DMS79 treated with DMSO at 0.1 percent for 48 hours (cell line): Measurements from ENCODE around the gene SGMS2.
"Not testable (repeated sequence)": the region's sequence is repeated elsewhere in the genome, so short reads cannot be mapped to it uniquely, and the experiment has no call there.

Experiments
- DNase-seq: peaks from one replicate; lab custom pipeline; 2025; lab: John Stamatoyannopoulos, UW

SGMS2 gene

DNA sequence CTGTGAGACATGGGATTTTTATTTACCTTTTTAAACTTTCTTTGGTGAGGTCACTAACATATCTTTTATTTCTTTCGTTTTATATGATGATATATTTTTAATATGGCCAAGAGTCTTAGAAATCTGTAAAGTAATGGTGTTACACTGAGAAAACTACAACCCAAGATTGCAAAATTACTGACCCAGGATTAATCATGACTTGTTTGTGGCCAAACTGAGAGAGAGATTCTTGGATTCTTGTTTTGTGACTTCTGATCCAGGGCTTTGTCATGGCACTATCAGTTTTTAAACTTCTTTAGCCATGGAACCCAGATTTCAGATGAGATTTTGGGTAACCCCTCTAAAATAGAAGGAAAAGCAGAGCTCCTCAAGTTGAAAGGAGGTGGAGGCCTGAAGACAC is 42.0 kb downstream of the SGMS2 start:
- no peak for DNase-seq

DNA sequence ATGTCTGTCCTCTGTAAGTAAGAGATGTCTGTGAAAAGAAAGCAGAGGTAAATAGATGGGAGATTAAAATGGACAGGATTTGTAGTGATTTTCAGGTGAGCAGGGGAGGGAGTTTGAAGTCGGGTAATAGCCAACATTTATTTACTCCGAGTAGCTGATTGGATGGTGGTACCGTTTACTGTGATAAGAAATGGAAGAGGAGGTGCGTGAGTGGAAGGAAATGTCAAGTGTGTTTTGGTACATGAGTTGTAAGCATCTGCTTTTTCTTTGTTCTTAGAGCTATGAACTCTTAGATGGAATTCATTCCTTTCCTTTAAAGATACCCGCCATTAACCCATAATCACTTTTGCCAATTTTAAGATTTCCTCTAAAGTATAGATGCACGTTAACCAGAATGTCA is 45.5 kb downstream of the SGMS2 start:
- no peak for DNase-seq

DNA sequence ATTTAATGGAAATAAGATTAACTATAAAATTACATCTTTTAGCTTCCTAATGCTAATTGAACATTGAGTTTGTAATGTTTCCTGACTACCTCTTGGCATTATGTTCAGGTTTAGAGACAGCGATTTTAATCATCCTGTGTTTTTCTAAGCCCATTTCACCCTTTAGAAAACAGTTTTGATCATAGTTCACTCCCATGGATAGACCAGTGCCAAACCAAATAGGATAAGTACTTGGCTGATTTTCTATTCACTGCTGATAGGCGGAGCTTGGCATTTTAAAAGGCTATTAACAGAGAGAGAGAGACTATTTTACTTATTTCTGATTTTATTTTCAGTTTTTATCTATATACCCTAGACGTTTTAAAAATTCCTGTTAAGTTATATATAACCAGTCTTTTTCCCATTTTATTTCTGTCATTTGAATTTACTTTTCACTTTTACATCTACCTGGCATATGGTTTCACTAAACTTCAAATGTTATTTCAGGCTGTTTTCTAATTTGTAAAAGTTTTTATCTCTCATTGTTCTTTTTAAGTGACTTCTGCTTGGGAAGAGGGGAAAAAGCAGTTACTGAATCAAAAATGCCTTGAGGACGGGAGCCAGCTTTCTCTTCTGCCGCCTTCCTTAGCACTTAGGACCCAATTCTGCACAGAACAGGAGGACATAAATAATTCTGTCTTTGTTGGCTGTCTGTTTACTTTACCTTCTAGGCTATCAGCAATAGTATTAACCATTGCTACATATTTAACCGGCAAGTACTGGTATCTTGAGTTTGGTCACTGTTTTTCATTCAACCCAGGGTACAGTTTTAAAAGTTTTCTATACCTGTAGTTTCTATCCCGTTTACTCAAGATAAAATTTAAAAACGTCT is 46.4 kb downstream of the SGMS2 start:
- no peak for DNase-seq

DNA sequence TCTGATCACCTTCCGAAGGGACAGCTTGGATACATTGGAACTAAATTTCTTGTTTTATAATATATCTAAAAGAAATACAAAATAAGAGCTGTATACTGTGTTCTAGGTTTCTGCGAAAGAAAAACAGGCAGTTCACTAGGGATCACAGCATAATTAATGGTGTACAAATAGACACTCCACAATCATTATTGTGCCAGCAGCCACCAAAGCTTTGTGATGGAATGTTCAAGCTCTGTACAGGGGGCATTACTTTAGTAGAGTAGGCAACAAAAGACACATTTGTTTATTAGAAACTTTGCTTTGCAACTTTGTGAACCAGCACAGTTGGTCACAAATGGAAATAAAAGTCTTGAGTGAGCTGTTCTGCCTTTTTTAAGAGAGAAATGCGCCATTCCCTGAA is 49.3 kb downstream of the SGMS2 start:
- DNase-seq: no peak

DNA sequence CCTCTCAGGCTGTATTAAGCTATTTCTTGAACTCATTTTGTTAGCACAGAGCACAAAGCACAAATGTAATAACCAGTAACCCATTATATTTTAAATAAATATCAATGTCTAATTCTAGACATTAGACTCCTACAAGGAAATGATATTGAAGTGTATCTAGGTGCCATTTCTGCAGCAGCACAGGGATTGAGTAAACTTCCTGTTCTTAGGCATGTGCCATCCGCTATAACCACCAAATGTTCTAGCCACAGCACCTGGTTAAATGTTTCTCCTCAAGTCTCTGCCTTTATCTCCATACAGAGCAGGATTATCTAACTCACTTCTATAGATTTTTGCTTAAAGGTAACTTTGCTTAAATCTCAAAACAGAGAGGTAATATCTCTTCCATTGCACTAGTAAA is 51.4 kb downstream of the SGMS2 start:
- no peak for DNase-seq

DNA sequence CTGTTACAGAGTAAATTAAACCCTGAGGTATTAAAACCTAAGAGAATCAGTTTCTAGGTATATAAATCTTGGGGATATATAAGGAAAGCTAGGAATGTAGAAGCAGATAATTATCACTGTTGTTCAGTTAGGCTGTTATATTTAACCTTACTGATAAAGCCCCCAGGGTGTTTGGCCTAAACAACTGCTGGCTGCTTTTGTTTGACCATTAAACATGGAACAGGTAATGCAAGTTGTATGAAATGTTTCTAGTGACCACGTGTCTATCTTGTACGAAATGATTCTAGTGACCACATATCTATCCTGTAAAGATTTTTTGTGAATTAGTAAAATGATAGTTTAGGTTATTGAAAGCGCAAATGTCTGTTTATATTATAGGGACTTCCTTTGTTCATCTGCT is 52.6 kb downstream of the SGMS2 start:
- DNase-seq: no peak

DNA sequence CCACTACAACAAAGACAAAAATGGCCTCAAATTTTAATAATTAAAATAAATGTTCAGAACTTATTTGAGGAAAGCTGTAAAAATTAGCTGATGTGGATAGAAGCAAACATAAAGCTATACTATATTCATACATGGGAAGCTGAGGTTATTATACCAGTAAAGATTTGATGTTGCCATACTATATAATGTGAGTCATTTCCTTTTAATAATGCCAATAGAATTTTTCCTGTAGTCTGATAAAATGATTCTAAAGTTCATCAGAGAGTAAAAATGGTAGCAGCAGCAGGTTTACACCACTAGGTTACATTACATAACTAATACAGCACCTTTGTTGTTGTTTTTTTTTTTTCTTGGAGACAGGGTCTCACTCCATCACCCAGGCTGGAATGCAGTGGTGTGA is 61.1 kb downstream of the SGMS2 start:
- no peak for DNase-seq

DNA sequence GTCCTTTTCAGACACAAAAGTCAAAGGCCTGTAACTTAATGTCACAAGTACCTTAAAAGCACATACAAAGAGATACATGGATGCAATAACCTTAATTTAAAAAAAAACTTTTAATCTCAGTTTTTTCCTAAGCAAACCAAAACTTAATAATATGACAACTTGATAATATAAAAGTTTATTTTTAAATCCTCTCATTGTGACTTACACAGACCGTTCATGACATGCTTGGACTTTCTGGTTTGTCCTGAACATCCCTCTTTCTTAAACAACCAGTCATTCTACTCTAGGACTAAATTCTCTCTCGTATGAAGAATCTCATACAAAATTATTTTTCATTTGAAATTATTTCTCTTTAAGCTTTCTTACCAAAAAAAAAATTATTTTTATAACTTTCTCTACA is 63.5 kb downstream of the SGMS2 start:
- DNase-seq: no peak

DNA sequence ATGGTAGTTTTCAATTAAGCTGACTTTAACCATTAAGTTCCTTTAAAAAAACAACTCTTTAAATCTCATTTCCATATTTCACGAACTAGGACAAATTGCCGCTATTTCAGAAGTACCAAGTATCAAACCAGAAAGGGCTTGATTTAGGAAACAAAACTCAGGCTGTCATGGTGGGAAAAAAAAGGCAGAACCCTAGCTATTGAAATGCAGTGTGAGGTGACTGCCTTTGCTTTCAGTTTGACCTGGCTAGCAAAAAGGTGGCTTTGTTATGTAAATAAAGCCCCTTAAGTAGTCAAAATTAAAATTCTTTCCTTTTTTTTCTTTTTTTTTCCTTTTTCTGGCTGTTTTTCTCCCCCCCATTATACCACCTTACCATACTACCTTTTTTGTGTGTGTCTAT is 66.0 kb downstream of the SGMS2 start:
- no peak for DNase-seq

DNA sequence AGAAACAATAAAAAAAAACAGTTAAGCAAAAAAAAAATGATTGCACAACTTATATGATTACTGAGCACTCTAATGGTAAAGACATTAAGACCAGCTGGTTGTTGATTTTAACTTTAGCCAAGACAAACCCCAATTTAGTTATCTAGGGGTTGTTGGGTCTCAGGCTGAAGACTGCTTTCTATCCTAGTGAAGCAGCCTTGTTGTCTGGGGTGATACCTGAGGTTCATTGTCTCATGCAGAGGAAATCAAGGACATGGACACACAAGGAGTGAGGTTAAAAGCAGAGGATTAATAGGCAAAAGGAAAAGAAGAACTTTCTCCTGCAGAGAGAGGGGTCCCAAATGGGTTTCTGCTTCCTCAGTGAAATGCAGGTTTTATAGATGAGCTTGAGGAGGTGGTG is 66.6 kb downstream of the SGMS2 start:
- no peak for DNase-seq

DNA sequence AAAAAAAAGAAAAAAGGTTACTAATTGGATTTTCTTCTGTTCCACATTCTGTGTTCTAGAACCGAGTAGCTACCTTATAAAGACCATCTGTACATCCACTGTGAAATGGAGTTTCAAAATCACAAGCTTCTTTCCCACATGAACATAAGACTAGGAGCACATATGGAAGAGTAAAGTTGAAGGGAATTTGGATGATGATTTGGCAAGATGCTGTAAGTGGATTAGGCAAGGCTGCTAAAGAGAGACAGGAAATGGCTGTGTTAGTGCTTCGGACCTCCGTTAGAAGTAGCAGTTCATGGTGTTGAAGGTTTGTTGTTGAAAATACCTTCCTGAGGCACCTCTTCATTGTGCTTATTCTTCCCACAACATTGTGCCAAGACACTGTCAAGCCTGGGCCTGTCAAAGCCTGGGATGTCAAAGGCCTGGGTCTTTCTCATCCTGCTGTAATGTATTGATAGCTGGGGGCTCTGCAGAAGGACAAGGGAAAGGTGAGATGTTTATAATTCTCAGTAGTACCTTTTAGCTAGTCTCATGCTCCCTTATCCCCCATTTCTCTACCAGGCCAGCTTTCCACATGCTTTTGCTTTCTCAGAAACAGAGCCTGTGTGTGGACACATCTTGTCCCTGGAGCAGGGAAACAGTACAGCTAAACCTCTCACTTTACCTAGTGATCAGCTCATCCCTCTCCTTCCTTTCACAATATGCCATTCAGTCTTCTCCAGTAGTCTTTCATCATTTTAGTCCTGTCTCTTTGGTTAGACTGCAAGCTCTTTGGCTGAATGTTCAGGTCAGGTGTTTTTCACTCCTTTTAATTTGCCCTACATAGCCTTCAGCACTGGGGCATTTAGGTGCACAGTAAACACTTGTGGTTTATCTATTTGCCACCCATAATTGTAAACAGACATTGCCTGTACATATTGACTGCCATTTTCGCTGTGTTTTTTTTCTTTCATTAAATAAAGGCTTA is 68.7 kb downstream of the SGMS2 start:
- DNase-seq: no peak

DNA sequence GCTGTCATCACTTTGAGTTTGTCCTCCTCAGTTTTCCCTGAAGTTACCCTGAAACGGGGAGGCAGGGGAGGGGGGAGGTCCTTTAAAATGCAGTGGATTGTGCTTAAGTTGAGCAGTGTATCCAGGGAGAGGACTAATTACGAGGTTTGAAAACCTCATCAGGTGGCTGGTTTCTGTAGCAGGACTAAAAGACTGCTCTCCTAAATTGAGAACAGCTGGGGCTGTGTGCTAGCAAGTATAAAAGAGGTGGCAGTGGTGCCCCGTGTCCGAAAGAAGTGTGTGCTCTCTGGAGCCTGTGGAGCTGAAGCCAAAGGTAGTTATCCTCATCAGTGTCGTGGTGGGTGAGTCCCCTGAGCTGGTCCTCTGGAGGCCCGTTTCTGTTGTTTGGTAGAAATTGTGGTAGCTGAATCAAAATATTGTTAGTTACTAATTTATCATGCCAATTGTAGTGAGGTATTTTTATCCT is 69.4 kb downstream of the SGMS2 start:
- DNase-seq: no peak

DNA sequence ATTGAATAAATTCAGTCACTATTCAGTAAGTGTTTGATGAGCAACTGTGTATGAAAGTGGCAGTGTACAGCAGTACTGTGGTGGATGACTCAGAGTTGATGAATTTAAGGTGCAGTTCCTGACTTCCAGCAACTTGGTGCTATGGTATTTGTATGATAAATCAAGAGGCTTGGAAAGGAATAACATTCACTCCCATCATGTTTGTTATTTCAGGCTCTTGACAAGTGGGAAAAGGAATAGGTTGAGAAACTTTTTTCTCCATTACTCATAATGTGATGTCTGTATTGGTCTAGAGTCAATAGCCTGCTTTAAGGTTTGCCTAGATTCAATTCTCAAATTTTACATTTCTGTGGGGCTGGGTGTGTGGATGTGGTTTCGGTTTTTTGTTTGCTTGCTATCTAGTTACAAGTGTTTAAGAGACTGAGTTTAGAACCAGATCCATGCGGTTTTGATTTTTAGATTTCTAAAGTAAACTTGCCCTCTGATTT is 71.5 kb downstream of the SGMS2 start:
- DNase-seq: no peak

DNA sequence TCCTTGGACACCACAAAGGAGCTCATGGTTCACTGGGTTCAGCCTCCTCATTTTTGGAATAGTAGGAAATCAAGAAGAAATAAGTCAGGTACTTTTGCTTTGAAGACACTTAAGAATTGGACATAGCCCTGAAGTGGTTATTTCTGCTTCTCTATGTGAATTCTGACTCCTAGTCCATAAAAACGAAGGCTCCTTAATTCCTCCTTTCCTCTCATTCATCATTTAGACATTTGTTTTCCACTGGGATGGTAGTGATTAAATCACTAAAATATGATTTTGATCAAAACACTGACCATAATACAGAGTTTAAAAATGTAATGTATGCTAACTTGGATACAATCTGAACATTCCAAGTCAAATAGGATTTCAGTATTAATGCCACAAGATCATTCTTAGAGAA is 71.9 kb downstream of the SGMS2 start:
- DNase-seq: no peak

DNA sequence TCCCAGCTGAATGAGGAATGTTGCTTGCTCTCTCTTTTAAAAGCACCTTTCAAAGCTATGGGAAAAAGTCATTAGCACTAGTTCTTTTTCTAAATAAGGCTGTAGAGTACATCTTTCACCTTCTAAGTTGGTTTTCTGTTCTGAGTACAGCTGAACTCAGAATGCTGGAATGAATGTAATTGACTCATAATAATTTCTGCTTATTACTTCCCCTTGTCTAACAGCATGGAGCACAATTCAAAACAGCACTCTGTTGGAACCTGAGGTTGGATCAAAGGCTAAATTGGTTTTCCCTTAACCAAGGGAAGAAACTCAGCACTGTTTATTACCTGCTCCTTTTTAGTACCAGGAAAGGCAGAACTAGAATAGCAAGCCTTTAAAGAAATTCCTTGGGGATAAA is 73.1 kb downstream of the SGMS2 start:
- no peak for DNase-seq

DNA sequence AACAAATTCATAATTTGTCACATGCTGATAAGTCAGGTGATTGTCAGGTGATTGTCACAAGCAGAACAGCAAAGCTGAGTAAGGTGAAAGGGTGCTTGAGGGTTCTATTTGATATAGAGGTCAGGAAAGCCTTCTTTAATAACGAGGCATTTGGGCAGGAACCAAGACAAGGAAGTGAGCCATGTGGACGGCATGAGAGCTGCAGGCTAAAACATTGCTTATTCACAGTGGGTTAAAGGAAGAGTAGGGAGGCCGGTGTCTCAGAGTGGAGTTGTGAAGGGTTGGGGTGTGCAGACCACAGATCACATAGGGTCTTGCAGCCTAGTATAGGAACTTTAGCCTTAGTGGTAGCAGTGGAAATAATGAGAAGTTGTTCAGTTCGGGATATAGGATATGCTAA is 75.3 kb downstream of the SGMS2 start:
- DNase-seq: no peak

DNA sequence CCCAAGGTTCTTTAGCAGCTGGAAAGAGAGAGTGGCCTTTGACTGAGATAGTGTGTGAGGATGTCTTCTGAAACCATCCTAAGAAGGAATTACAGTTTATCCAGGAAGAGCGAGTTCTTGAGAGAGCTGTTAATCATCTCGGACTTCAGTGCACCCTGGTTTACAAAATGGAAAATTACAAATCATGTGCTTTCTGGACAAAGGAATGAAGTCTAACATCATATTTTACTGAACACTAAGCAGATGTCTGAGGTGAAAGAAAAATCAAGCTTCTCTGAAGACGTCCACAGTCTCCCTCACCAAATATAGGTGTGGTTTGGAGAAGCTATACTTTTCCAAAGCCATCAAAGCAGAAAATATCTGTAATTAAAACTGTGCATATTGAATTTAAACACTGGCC is 75.8 kb downstream of the SGMS2 start:
- no peak for DNase-seq

DNA sequence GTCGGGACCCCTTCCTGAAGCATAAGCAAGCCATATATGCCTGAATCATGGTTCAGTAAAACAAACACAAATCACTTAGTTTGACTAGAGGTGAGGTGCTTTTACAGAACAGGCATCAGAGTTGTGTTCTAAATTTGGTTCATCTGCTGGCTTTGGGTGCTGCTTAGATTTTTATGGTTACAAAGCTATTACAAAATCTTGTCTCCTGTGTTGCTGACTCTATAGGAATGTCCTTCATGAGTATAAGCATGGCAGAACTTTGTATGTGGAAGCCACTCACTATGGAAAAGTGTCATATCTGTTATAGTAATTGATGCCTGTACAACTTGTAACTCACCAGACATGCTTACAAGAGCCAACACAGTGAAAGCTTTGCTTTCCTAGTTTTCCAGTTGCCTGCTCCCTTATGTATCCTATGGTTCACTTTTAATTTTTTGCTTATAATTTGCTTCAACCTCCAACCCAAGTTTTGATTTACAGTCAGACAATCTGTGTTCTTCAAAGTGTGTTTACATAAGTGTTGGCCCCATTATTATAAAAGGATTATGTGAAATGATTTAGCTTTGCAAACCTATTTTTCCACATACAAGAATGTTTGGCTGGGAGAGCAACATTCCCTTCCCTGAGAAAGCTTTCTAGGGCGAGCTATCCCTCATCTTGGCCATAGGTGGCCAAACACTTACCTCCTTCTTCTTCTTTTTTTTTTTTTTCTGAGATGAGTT is 76.6 kb downstream of the SGMS2 start:
- no peak for DNase-seq

DNA sequence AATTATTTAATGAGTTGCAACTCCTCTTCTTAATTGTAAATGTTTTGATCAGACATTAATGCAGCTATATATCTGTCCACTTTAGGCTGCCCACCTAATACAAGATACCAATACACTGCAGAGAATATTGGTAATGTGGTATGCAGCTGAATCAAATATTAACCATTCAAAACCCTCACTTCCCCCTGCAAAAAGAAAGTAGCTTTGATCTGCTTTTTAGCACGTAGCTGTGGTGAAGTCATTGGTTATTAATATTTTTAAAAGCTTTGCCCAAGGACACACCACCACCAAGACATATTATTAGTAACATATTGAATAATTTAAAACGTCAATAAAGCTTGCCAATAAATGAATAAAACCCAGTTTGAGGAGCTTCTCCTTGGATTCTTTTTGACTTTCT is 78.0 kb downstream of the SGMS2 start:
- DNase-seq: no peak

DNA sequence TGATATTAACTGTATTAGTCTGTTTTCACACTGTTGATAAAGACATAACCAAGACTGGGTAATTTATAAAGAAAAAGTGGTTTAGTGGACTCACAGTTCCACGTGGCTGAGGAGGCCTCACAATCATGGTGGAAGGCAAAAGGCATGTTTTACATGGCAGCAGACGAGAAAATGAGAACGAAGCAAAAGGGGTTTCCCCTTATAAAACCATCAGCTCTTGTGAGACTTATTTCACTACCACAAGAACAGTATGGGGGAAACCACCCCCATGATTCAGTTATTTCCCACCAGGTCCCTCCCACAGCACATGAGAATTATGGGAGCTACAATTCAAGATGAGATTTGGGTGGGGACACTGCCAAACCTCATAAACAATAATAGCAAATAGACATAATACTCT is 80.3 kb downstream of the SGMS2 start:
- DNase-seq: not testable (repeated sequence)

DNA sequence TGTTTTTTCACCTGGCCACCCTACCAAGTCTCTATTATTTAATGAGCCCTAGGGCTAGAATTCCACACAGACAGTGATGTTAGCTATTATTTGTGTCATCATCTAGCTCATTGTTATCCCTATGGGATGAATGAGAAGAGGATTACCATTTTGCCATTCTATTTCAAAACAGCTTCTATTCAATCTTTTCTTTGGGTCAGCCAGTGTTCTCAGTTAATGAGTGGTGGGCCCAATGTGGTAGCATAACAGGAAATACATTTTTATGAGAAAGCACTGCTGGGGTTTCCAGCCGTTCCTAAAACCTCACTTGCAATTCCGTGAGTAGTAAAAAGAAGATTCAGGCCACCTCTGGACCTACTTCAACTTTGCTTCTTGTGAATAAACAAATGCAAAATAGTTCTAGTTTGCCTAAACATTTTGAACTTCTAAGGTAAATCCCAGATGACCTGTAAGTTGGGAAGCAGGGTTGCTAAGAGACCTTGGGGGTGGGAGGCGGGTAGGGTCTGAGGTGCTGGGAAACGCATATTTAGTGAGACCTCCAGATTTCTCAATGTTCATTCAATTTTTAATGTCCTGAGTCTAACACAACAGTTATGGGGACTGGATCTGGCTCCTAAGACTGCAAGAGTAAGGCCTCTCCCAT is 81.8 kb downstream of the SGMS2 start:
- DNase-seq: no peak

DNA sequence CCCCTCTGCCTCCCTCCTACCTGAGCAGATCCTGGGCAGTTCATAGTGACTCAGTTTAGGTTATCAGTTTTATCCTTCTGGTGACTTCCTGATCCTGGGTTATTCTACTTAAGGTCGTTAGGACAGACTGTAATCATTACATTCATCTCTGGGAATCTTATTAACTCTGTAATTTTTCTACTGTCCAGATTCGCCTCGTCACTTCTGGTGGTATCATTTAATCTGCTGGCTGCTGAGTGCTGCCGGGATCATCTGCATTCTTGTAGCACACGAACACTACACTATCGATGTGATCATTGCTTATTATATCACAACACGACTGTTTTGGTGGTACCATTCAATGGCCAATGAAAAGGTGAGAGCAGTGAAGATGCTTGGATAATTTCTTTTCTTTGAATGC is 83.6 kb downstream of the SGMS2 start:
- DNase-seq: no peak
